Esophagus muscularis mucosa (tissue), 4 donors: ENCODE results near the gene CFHR4.

Experiments
- EP300 ChIP-seq: sonication (generic); formaldehyde crosslinking; IDR thresholded peaks from one replicate; pipeline ENCODE4 v1.6.1; 2017; ENCODE audit warnings: antibody characterized with exemption
- POLR2A ChIP-seq: fragments of 450-650 bp; IDR thresholded peaks from one replicate; pipeline ENCODE4 v1.6.1; 2017; ENCODE audit warnings: antibody characterized with exemption, moderate library complexity, mild to moderate bottlenecking, low read depth
- POLR2AphosphoS5 ChIP-seq, 2 donors: sonication (generic); formaldehyde crosslinking; IDR thresholded peaks; one replicate each; pipeline ENCODE4 v1.6.1; 2017; ENCODE audit warnings: antibody characterized with exemption in 2 of 2
- TF ChIP-seq, protein P1 (sequence below), 3 experiments: fragments of 200-600 bp in 2 of 3; fragments of 450-650 bp in 1 of 3; sonication (generic) in 2 of 3; IDR thresholded peaks; one replicate each; pipeline ENCODE4 v1.5.1; 2017 to 2019; ENCODE audit warnings: antibody characterized with exemption in 3 of 3, mild to moderate bottlenecking in 2 of 3, moderate library complexity in 1 of 3

DNA sequence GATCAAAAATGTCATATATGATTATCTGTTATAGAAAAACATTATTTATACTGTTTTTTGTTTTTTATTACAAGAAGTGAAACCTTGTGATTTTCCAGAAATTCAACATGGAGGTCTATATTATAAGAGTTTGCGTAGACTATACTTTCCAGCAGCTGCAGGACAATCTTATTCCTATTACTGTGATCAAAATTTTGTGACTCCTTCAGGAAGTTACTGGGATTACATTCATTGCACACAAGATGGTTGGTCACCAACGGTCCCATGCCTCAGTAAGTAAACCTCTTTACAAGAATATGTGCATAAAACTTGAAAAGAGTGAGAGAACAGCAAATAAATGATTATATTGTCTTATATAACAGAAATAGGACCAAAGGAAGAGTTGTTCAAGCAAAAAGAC lies 14.5 kb downstream of the CFHR4 start:
- TF ChIP-seq, protein P1, sequence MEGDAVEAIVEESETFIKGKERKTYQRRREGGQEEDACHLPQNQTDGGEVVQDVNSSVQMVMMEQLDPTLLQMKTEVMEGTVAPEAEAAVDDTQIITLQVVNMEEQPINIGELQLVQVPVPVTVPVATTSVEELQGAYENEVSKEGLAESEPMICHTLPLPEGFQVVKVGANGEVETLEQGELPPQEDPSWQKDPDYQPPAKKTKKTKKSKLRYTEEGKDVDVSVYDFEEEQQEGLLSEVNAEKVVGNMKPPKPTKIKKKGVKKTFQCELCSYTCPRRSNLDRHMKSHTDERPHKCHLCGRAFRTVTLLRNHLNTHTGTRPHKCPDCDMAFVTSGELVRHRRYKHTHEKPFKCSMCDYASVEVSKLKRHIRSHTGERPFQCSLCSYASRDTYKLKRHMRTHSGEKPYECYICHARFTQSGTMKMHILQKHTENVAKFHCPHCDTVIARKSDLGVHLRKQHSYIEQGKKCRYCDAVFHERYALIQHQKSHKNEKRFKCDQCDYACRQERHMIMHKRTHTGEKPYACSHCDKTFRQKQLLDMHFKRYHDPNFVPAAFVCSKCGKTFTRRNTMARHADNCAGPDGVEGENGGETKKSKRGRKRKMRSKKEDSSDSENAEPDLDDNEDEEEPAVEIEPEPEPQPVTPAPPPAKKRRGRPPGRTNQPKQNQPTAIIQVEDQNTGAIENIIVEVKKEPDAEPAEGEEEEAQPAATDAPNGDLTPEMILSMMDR (IDR thresholded peaks at IDR 0.05), result no peak
- TF ChIP-seq POLR2AphosphoS5 (IDR thresholded peaks at IDR 0.05) (no peak), POLR2A (no peak), EP300 (no peak)
